GM12878 (cell line): ENCODE data around the gene ATP1B2. TPM values are rescaled to one million over a fixed set of nuclear protein-coding genes. Genes with fewer than 3 reads are reported as not detected.

Experiments
- ATAC-seq: fragments of 200-7000 bp; cut with Tn5 transposase; 3 replicates; pipeline ENCODE4 v1.9.1; 2020; ENCODE audit warnings: mild to moderate bottlenecking, moderate library complexity
- BruUV-seq: library from RNA; stranded (reverse); fragments of 400-500 nt; replicated peaks from 2 replicates; lab custom pipeline; 2021; lab: Mats Ljungman, UMichigan
- CTCF ChIA-PET: fragments of 300-600 bp; sonication (Branson Sonifier 250); formaldehyde crosslinking; extraction: SDS; loops from one replicate; lab custom pipeline; 2021; ENCODE audit warnings: inconsistent platforms; lab: Yijun Ruan, JAX
- POLR2A ChIA-PET: fragments of 350-600 bp; formaldehyde crosslinking; extraction: SDS; loops from one replicate; lab custom pipeline; 2021; ENCODE audit warnings: inconsistent platforms; lab: Charles Lee
- RAD21 ChIA-PET: fragments of 300-600 bp; sonication (Branson Sonifier 250); formaldehyde crosslinking; loops from one replicate; lab custom pipeline; 2023; ENCODE audit warnings: antibody characterized with exemption; ENCODE audit not compliant: unreplicated experiment; lab: Charles Lee
- SMC1A ChIA-PET: fragments of 300-600 bp; sonication (Branson Sonifier 250); formaldehyde crosslinking; loops from one replicate; lab custom pipeline; 2023; ENCODE audit not compliant: unreplicated experiment, uncharacterized antibody; lab: Charles Lee
- DNase-seq: peaks from one replicate; pipeline ENCODE4 v3.0.0-alpha.2; 2011; ENCODE audit warnings: low read depth, low spot score
- FAIRE-seq: peaks from 3 replicates; lab custom pipeline; 2011; peaks lifted over from hg19 to GRCh38; lab: Jason Lieb, UNC
- H2AFZ ChIP-seq: 2 replicates; pipeline ENCODE4 v1.6.0; 2011; ENCODE audit warnings: low read depth, low read length, control low read depth; ENCODE audit not compliant: control insufficient read depth
- H3K27ac ChIP-seq: 2 replicates; pipeline ENCODE4 v1.5.1; 2011; ENCODE audit warnings: control low read depth; ENCODE audit not compliant: control insufficient read depth, insufficient read depth
- H3K27me3 ChIP-seq, 2 experiments: replicated peaks in 1 of 2; 2 replicates each; pipeline versions ENCODE4 v1.6.0 to v1.6.1; 2011; ENCODE audit warnings: low read length in 1 of 2; ENCODE audit not compliant: control insufficient read depth in 2 of 2, insufficient read depth in 2 of 2
- H3K36me3 ChIP-seq, 2 experiments: 2 replicates each; pipeline ENCODE4 v1.5.1; 2011; ENCODE audit warnings: low read length in 1 of 2; ENCODE audit not compliant: control insufficient read depth in 2 of 2, insufficient read depth in 2 of 2
- H3K4me1 ChIP-seq: 2 replicates; pipeline ENCODE4 v1.6.1; 2011; ENCODE audit warnings: mild to moderate bottlenecking, low read length, moderate library complexity, mixed read lengths; ENCODE audit not compliant: control insufficient read depth, insufficient read depth
- H3K4me2 ChIP-seq: 2 replicates; pipeline ENCODE4 v1.6.0; 2011; ENCODE audit warnings: control low read depth; ENCODE audit not compliant: control insufficient read depth, insufficient read depth
- H3K4me3 ChIP-seq: fragments of 200-600 bp; sonication (generic); 2 replicates; pipeline ENCODE4 v1.5.1; 2016
- H3K79me2 ChIP-seq: 2 replicates; pipeline ENCODE4 v1.6.0; 2011; ENCODE audit warnings: low read length; ENCODE audit not compliant: control insufficient read depth, insufficient read depth
- H3K9ac ChIP-seq: 2 replicates; pipeline ENCODE4 v1.8.0; 2011; ENCODE audit warnings: low read length, control low read depth, mixed read lengths; ENCODE audit not compliant: control insufficient read depth, insufficient read depth
- H3K9me3 ChIP-seq: replicated peaks from 3 replicates; pipeline ENCODE4 v1.5.1; 2011; ENCODE audit warnings: mild to moderate bottlenecking, low read length; ENCODE audit not compliant: control insufficient read depth, insufficient read depth
- H4K20me1 ChIP-seq: 2 replicates; pipeline ENCODE4 v1.6.0; 2011; ENCODE audit not compliant: control insufficient read depth, insufficient read depth
- BRCA1 ChIP-seq: IDR thresholded peaks from 2 replicates; pipeline ENCODE4 v1.6.1; 2011; ENCODE audit warnings: low read depth, low read length, improper control_type of control experiment
- CREB1 ChIP-seq: IDR thresholded peaks from 2 replicates; pipeline ENCODE4 v1.6.1; 2012; ENCODE audit warnings: low read depth, mild to moderate bottlenecking, inconsistent platforms
- HCFC1 ChIP-seq: fragments of 150-350 bp; IDR thresholded peaks from 2 replicates; pipeline ENCODE4 v1.6.1; 2014; ENCODE audit warnings: low read length
- LARP7 ChIP-seq: fragments of 450-650 bp; IDR thresholded peaks from 2 replicates; pipeline ENCODE4 v1.6.1; 2017; ENCODE audit warnings: mild to moderate bottlenecking
- NR2C2 ChIP-seq: IDR thresholded peaks from 2 replicates; pipeline ENCODE4 v1.6.1; 2011; ENCODE audit warnings: borderline replicate concordance, low read depth; ENCODE audit not compliant: control insufficient read depth, insufficient read length
- PAX8 ChIP-seq: fragments of 450-650 bp; IDR thresholded peaks from 2 replicates; pipeline ENCODE4 v1.6.1; 2017; ENCODE audit warnings: mild to moderate bottlenecking, moderate library complexity
- RELB ChIP-seq: fragments of 450-650 bp; IDR thresholded peaks from 2 replicates; pipeline ENCODE4 v1.6.1; 2017; ENCODE audit warnings: low read depth, mild to moderate bottlenecking, moderate library complexity
- TBL1XR1 ChIP-seq: IDR thresholded peaks from 2 replicates; pipeline ENCODE4 v1.6.1; 2012; ENCODE audit warnings: low read depth, low read length, improper control_type of control experiment
- YBX1 ChIP-seq: fragments of 450-650 bp; IDR thresholded peaks from 2 replicates; pipeline ENCODE4 v1.6.1; 2016; ENCODE audit warnings: antibody characterized with exemption
- WGBS: methylation state at CpG from one replicate; pipeline ENCODE4 v1.1.6; 2016; ENCODE audit warnings: low lambda C conversion rate; ENCODE audit not compliant: insufficient replicate concordance, insufficient coverage; ENCODE audit errors: missing lambda C conversion rate; 5-methylcytosine and 5-hydroxymethylcytosine counted together
- in situ Hi-C: fragments of 300-500 bp; cut with MboI; formaldehyde crosslinking; loops from 9 replicates; pipeline ENCODE4 v1.14.3; 2018; ENCODE audit warnings: mixed read lengths
- intact Hi-C: fragments of 100-400 bp; cut with micrococcal nuclease; formaldehyde crosslinking; loops from one replicate; pipeline ENCODE4 v1.14.2; 2022; ENCODE audit not compliant: unreplicated experiment
- polyA plus RNA-seq, 11 experiments: library from polyadenylated mRNA; depleted of rRNA in 4 of 11; unstranded in 6 of 11; stranded (reverse) in 5 of 11; fragments of >200 nt; fragmentation: Nextera tagmentation in 4 of 11; fragmentation: Illumina TruSeq in 1 of 11; extraction: Ambion mirVana in 4 of 11; extraction: Trizol in 1 of 11; gene quantifications; 1 replicate in 1 of 11; 2 replicates in 10 of 11; pipeline versions ENCODE4 v1.2.1 to v1.2.3, GENCODE V29; 2011 to 2016; ENCODE audit warnings: inconsistent platforms in 2 of 11, missing spikeins in 2 of 11, low read depth in 1 of 11
- total RNA-seq, 4 experiments: library from RNA; depleted of rRNA in 3 of 4; stranded (reverse); fragments of >200 nt in 3 of 4; fragmentation: Illumina TruSeq in 1 of 4; extraction: Trizol in 1 of 4; gene quantifications; 2 replicates each; pipeline versions ENCODE4 v1.2.1 to v1.2.3, GENCODE V29; 2013 to 2021

Gene ATP1B2
- total and polyA plus RNA-seq, 10 of the 15 experiments (the other 5 are each of a cell fraction or from before 2014, with no cell fraction given) = 0.03 to 0.29 (median 0.15) TPM; not detected in 3

GRCh38 chr17:7688808-7689316 is 38.1 kb downstream of the ATP1B2 start:
- CTCF ChIA-PET = interaction anchor here (0.8 to 6.4 kb wide), 18 partner anchors 10 to 430 kb away, joined by 3 to 128 read pairs (median 7); partner anchors contain the start of genes FXR2, MPDU1, NAA38 and SAT2
- TF ChIP-seq BRCA1 (no peak), TBL1XR1 (no peak), HCFC1 (no peak), LARP7 (no peak), YBX1 (no peak), RELB (no peak), CREB1 (no peak), PAX8 (no peak), NR2C2 (no peak)
- TF ChIP-seq, all 136 proteins: peak for 0
- H4K20me1 ChIP-seq = no peaks in the 10 kb centered on the region
- in situ Hi-C loops = no loop called here
- intact Hi-C loops = loop anchor here (5.0 to 10.0 kb wide), 5 partner anchors 77 to 384 kb away; partner anchors contain the start of genes CYB5D1, EIF5A, FXR2 and NAA38
- BruUV-seq = no TSS peak
- peak overlapping the region; percentile 82 for H3K27ac ChIP-seq
- H3K4me3 ChIP-seq = peak overlapping the region; percentile 82
- peaks cover 0 to 5% of the 10 kb centered on the region in 2 experiments; a peak in 1 of 4 replicates for H3K36me3 ChIP-seq
- FAIRE-seq = no peak
- POLR2A ChIA-PET = interaction anchor here (0.7 to 4.3 kb wide), 4 partner anchors 62 to 475 kb away, joined by 3 to 33 read pairs (median 12); partner anchors contain the start of genes SAT2, TMEM102 and TNFSF13
- SMC1A ChIA-PET = interaction anchor here (1.9 to 5.1 kb wide), 7 partner anchors 54 to 253 kb away, joined by 7 to 42 read pairs (median 17); partner anchors contain the start of genes MPDU1, SAT2 and SENP3
- no peak for ATAC-seq
- H3K9ac ChIP-seq = peak overlapping the region; percentile 97
- peak overlapping the region; percentile 98 for H3K4me2 ChIP-seq
- H2AFZ ChIP-seq = peak overlapping the region; percentile 98
- peaks cover 12% of the 10 kb centered on the region for H3K4me1 ChIP-seq
- no peaks in the 10 kb centered on the region for H3K27me3 ChIP-seq
- no peaks in the 10 kb centered on the region for H3K9me3 ChIP-seq
- no peak for DNase-seq
- H3K79me2 ChIP-seq = peaks cover 52% of the 10 kb centered on the region
- 8% methylated on average over 13 of the region's 13 CpGs for WGBS
- RAD21 ChIA-PET = interaction anchor here (0.5 to 4.0 kb wide), 5 partner anchors 61 to 407 kb away, joined by 3 to 28 read pairs (median 10); partner anchors contain the start of genes SAT2, SENP3 and SLC2A4
